ENCODE results near the gene DDX18. TPM values are rescaled to one million over a fixed set of nuclear protein-coding genes. Genes with fewer than 3 reads are reported as not detected.

DDX18 gene
- 61.1 and 68.5 TPM in 2 replicates for total RNA-seq (2014; rRNA removed; shearing (Covaris generic))
- total RNA-seq (2022), result 146 and 160 TPM in 2 replicates
- percentile 98 among the genes with signal in this experiment for Bru-seq, nascent RNA
- BruChase-seq, experiment 1, labeled RNA remaining after a 6-hour chase, result percentile 98 among the genes with signal in this experiment
- BruChase-seq, experiment 2, labeled RNA remaining after a 2-hour chase, result percentile 99 among the genes with signal in this experiment
- long read RNA-seq, transcript DDX18-201 (14 exons, 3,796 nt), result major isoform, 360 of 423 reads
- long read RNA-seq, partial matches to known transcripts, result 41 of 423 reads
- long read RNA-seq, other reads (novel, unspliced or antisense), result 22 of 423 reads

DNA sequence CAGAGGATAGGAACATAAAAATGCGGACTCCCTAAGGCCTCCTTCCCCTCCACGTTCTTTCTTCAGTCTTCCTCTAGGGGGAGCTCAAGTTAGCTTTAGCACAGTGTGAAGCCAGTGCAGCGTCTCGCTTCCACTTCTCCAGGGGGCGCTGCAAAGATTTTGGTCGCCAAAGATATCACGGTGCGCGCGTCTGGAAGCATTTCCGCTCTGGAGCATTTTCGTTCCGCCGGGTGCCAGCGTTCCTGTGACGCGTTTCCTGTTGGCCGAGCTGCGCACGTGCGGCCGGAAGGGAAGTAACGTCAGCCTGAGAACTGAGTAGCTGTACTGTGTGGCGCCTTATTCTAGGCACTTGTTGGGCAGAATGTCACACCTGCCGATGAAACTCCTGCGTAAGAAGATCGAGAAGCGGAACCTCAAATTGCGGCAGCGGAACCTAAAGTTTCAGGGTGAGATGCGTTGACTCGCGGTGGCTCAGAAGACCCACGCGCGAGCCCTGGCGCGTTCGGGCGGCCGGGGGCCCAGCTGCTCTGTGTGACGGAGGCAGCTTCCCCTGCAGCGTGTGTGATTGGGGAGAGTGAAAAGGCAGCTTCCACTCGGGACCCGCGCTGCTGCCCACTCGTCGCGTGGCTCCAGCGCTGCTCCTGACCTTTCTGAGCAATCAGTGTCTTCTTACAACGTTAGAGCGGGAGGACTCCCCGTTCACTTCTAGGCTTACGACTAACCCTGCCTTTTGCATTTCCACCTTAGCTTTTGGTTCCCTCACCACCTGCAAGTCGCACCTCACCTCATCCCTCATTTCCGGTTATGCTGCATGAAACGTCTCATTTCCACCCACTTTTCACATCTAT, at the start of gene DDX18:
Gene DDX18, plus strand, starts transcription at position 275 of the 848 bp plus-strand sequence. Its CDS starts 87 bp downstream, at position 362.
- peak within 1 kb of the TSS; percentile 82 for H2AFZ ChIP-seq (ENCODE audit: low read length)
- peak within 1 kb of the TSS; percentile 90 for H3K4me3 ChIP-seq (ENCODE audit: low read depth, low read length, poor library complexity, severe bottlenecking)
- peaks cover 35% of the 10 kb centered on the region for H3K4me1 ChIP-seq (ENCODE audit: insufficient read depth, low read length, poor library complexity, severe bottlenecking)
- intact Hi-C loops (cut with micrococcal nuclease; ENCODE audit: unreplicated experiment), result loop anchor here (1.0 to 5.0 kb wide), 4 partner anchors 104 to 373 kb away; no protein-coding TSS in a partner anchor
- peaks cover 46% of the 10 kb centered on the region for H3K36me3 ChIP-seq (ENCODE audit: insufficient read depth, low read length)
- H3K9me3 ChIP-seq (ENCODE audit: low read length), result no peaks in the 10 kb centered on the region
- POLR2A ChIA-PET, result interaction anchor here (0.6 to 2.8 kb wide), 10 partner anchors 19 to 1576 kb away, joined by 3 to 25 read pairs (median 4); partner anchors contain the start of gene CCDC93
- BruUV-seq (replicated peaks), result no TSS peak
- peaks cover 17% of the 10 kb centered on the region for H4K20me1 ChIP-seq (ENCODE audit: insufficient read depth, low read length)
- H3K9me2 ChIP-seq (ENCODE audit: insufficient read depth, low read length), result no peaks in the 10 kb centered on the region
- H3K27ac ChIP-seq (ENCODE audit: low read depth, low read length, poor library complexity, severe bottlenecking), result peak within 1 kb of the TSS; percentile 86
- peaks cover 57% of the 10 kb centered on the region for H3K79me2 ChIP-seq (ENCODE audit: insufficient read depth, low read depth, low read length)
- H3K4me2 ChIP-seq (ENCODE audit: low read length), result peak within 1 kb of the TSS; percentile 91
- CTCF ChIA-PET (ENCODE audit: unreplicated experiment), result interaction anchor here (0.7 to 1.8 kb wide), 5 partner anchors 68 to 200 kb away, joined by 3 to 31 read pairs (median 3); no protein-coding TSS in a partner anchor
- TF ChIP-seq EZH2phosphoT487 (IDR thresholded peaks at IDR 0.05; ENCODE audit: borderline replicate concordance, low read depth, low read length), result no peak
- TF ChIP-seq, protein P1, sequence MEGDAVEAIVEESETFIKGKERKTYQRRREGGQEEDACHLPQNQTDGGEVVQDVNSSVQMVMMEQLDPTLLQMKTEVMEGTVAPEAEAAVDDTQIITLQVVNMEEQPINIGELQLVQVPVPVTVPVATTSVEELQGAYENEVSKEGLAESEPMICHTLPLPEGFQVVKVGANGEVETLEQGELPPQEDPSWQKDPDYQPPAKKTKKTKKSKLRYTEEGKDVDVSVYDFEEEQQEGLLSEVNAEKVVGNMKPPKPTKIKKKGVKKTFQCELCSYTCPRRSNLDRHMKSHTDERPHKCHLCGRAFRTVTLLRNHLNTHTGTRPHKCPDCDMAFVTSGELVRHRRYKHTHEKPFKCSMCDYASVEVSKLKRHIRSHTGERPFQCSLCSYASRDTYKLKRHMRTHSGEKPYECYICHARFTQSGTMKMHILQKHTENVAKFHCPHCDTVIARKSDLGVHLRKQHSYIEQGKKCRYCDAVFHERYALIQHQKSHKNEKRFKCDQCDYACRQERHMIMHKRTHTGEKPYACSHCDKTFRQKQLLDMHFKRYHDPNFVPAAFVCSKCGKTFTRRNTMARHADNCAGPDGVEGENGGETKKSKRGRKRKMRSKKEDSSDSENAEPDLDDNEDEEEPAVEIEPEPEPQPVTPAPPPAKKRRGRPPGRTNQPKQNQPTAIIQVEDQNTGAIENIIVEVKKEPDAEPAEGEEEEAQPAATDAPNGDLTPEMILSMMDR (conservative IDR thresholded peaks at IDR 0.05; ENCODE audit: low read length), result peak; percentile 100
- DNase-seq (ENCODE audit: low spot score), result peak; percentile 99

DNA sequence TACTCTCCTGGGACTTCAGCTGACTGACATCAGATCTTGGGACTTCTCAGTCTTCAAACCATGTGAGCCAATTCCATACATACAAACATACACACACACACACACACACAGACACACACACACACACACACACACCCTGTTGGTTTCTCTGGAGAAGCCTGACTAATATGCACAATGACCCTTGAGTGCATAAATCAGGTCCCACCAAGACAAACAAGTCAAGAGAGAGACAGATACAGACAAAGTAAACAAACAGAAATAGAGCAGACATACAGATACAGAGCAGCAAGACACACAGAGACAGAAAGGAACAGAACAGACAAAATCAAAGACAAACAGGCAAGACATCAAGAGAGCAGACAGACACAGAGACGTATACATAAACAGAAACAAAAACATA, 43.8 kb upstream of the DDX18 start:
- Histone ChIP-seq H3K4me1 (ENCODE audit: insufficient read depth, low read length, poor library complexity, severe bottlenecking) (no peaks in the 10 kb centered on the region), H3K27ac (ENCODE audit: low read depth, low read length, poor library complexity, severe bottlenecking) (no peak overlapping the region), H4K20me1 (ENCODE audit: insufficient read depth, low read length) (no peaks in the 10 kb centered on the region), H3K4me2 (ENCODE audit: low read length) (no peak overlapping the region), H3K4me3 (ENCODE audit: low read depth, low read length, poor library complexity, severe bottlenecking) (no peak overlapping the region), H3K9me2 (ENCODE audit: insufficient read depth, low read length) (no peaks in the 10 kb centered on the region), H2AFZ (ENCODE audit: low read length) (no peak overlapping the region), H3K79me2 (ENCODE audit: insufficient read depth, low read depth, low read length) (no peaks in the 10 kb centered on the region), H3K9me3 (ENCODE audit: low read length) (no peaks in the 10 kb centered on the region), H3K36me3 (ENCODE audit: insufficient read depth, low read length) (no peaks in the 10 kb centered on the region)
- ChIA-PET CTCF (ENCODE audit: unreplicated experiment) (no interaction called here), POLR2A (no interaction called here)
- DNase-seq (ENCODE audit: low spot score), result no peak
- no peak for TF ChIP-seq EZH2phosphoT487 (IDR thresholded peaks at IDR 0.05; ENCODE audit: borderline replicate concordance, low read depth, low read length)
- TF ChIP-seq, protein P1 (conservative IDR thresholded peaks at IDR 0.05; ENCODE audit: low read length), result no peak
- BruUV-seq (replicated peaks), result no TSS peak
- intact Hi-C loops (cut with micrococcal nuclease; ENCODE audit: unreplicated experiment), result no loop called here
